Measurements from ENCODE around the gene FAM20A.

FAM20A gene

GRCh38 chr17:68623811-68624210 lies 22.6 kb upstream of the FAM20A start:
- no peaks in the 10 kb centered on the region for H3K27me3 ChIP-seq (ENCODE audit: control insufficient read depth in 1 of 2, insufficient read depth in 2 of 2, low read length in 2 of 2)
- no peaks in the 10 kb centered on the region for H3K9me3 ChIP-seq (ENCODE audit: control insufficient read depth in 2 of 2, low read length in 2 of 2)
- no peak overlapping the region for H3K9ac ChIP-seq (ENCODE audit: low read length in 2 of 2)
- H3K4me1 ChIP-seq (ENCODE audit: control insufficient read depth, insufficient read depth, low read length): no peaks in the 10 kb centered on the region
- H3K4me3 ChIP-seq (ENCODE audit: low read length in 2 of 2): no peak overlapping the region
- no peaks in the 10 kb centered on the region for H3K36me3 ChIP-seq (ENCODE audit: control insufficient read depth in 2 of 2, insufficient read depth in 2 of 2, low read length in 2 of 2)
- H3K27ac ChIP-seq (ENCODE audit: low read length): no peak overlapping the region

GRCh38 chr17:68622423-68622822 lies 21.3 kb upstream of the FAM20A start:
- no peak overlapping the region for H3K4me3 ChIP-seq (ENCODE audit: low read length in 2 of 2)
- no peaks in the 10 kb centered on the region for H3K27me3 ChIP-seq (ENCODE audit: control insufficient read depth in 1 of 2, insufficient read depth in 2 of 2, low read length in 2 of 2)
- no peaks in the 10 kb centered on the region for H3K4me1 ChIP-seq (ENCODE audit: control insufficient read depth, insufficient read depth, low read length)
- no peak overlapping the region for H3K9ac ChIP-seq (ENCODE audit: low read length in 2 of 2)
- no peaks in the 10 kb centered on the region for H3K36me3 ChIP-seq (ENCODE audit: control insufficient read depth in 2 of 2, insufficient read depth in 2 of 2, low read length in 2 of 2)
- no peak overlapping the region for H3K27ac ChIP-seq (ENCODE audit: low read length)
- H3K9me3 ChIP-seq (ENCODE audit: control insufficient read depth in 2 of 2, low read length in 2 of 2): peaks cover 0 to 6% of the 10 kb centered on the region in 2 donors

- Histone ChIP-seq H3K36me3 (ENCODE audit: control insufficient read depth in 2 of 2, insufficient read depth in 2 of 2, low read length in 2 of 2) (no peaks in the 10 kb centered on the region), H3K9me3 (ENCODE audit: control insufficient read depth in 2 of 2, low read length in 2 of 2) (peaks cover 0 to 7% of the 10 kb centered on the region in 2 donors), H3K9ac (ENCODE audit: low read length in 2 of 2) (no peak overlapping the region), H3K27me3 (ENCODE audit: control insufficient read depth in 1 of 2, insufficient read depth in 2 of 2, low read length in 2 of 2) (no peaks in the 10 kb centered on the region), H3K4me1 (ENCODE audit: control insufficient read depth, insufficient read depth, low read length) (no peaks in the 10 kb centered on the region), H3K4me3 (ENCODE audit: low read length in 2 of 2) (no peak overlapping the region), H3K27ac (ENCODE audit: low read length) (no peak overlapping the region)
Measured at GRCh38 chr17:68621065-68621464, 19.9 kb upstream of the FAM20A start.

GRCh38 chr17:68616334-68616733 lies 15.2 kb upstream of the FAM20A start:
- Histone ChIP-seq H3K4me1 (ENCODE audit: control insufficient read depth, insufficient read depth, low read length) (no peaks in the 10 kb centered on the region), H3K27ac (ENCODE audit: low read length) (no peak overlapping the region), H3K9me3 (ENCODE audit: control insufficient read depth in 2 of 2, low read length in 2 of 2) (peaks cover 0 to 7% of the 10 kb centered on the region in 2 donors), H3K36me3 (ENCODE audit: control insufficient read depth in 2 of 2, insufficient read depth in 2 of 2, low read length in 2 of 2) (no peaks in the 10 kb centered on the region), H3K4me3 (ENCODE audit: low read length in 2 of 2) (no peak overlapping the region), H3K27me3 (ENCODE audit: control insufficient read depth in 1 of 2, insufficient read depth in 2 of 2, low read length in 2 of 2) (no peaks in the 10 kb centered on the region), H3K9ac (ENCODE audit: low read length in 2 of 2) (no peak overlapping the region)

GRCh38 chr17:68614718-68615117 lies 13.6 kb upstream of the FAM20A start:
- no peak overlapping the region for H3K4me3 ChIP-seq (ENCODE audit: low read length in 2 of 2)
- no peaks in the 10 kb centered on the region for H3K27me3 ChIP-seq (ENCODE audit: control insufficient read depth in 1 of 2, insufficient read depth in 2 of 2, low read length in 2 of 2)
- no peak overlapping the region for H3K9ac ChIP-seq (ENCODE audit: low read length in 2 of 2)
- no peaks in the 10 kb centered on the region for H3K36me3 ChIP-seq (ENCODE audit: control insufficient read depth in 2 of 2, insufficient read depth in 2 of 2, low read length in 2 of 2)
- peaks cover 9 to 17% of the 10 kb centered on the region in 2 donors for H3K9me3 ChIP-seq (ENCODE audit: control insufficient read depth in 2 of 2, low read length in 2 of 2)
- no peak overlapping the region for H3K27ac ChIP-seq (ENCODE audit: low read length)
- H3K4me1 ChIP-seq (ENCODE audit: control insufficient read depth, insufficient read depth, low read length): no peaks in the 10 kb centered on the region

GRCh38 chr17:68613739-68614298 lies 12.7 kb upstream of the FAM20A start:
- Histone ChIP-seq H3K27me3 (ENCODE audit: control insufficient read depth in 1 of 2, insufficient read depth in 2 of 2, low read length in 2 of 2) (no peaks in the 10 kb centered on the region), H3K36me3 (ENCODE audit: control insufficient read depth in 2 of 2, insufficient read depth in 2 of 2, low read length in 2 of 2) (no peaks in the 10 kb centered on the region), H3K27ac (ENCODE audit: low read length) (no peak overlapping the region), H3K4me3 (ENCODE audit: low read length in 2 of 2) (no peak overlapping the region), H3K9ac (ENCODE audit: low read length in 2 of 2) (no peak overlapping the region), H3K4me1 (ENCODE audit: control insufficient read depth, insufficient read depth, low read length) (no peaks in the 10 kb centered on the region), H3K9me3 (ENCODE audit: control insufficient read depth in 2 of 2, low read length in 2 of 2) (peaks cover 9 to 17% of the 10 kb centered on the region in 2 donors)

GRCh38 chr17:68612923-68613292 lies 11.7 kb upstream of the FAM20A start:
- H3K36me3 ChIP-seq (ENCODE audit: control insufficient read depth in 2 of 2, insufficient read depth in 2 of 2, low read length in 2 of 2): no peaks in the 10 kb centered on the region
- H3K9me3 ChIP-seq (ENCODE audit: control insufficient read depth in 2 of 2, low read length in 2 of 2): peaks cover 9 to 15% of the 10 kb centered on the region in 2 donors
- no peak overlapping the region for H3K4me3 ChIP-seq (ENCODE audit: low read length in 2 of 2)
- no peak overlapping the region for H3K27ac ChIP-seq (ENCODE audit: low read length)
- no peaks in the 10 kb centered on the region for H3K4me1 ChIP-seq (ENCODE audit: control insufficient read depth, insufficient read depth, low read length)
- no peaks in the 10 kb centered on the region for H3K27me3 ChIP-seq (ENCODE audit: control insufficient read depth in 1 of 2, insufficient read depth in 2 of 2, low read length in 2 of 2)
- no peak overlapping the region for H3K9ac ChIP-seq (ENCODE audit: low read length in 2 of 2)

GRCh38 chr17:68612209-68612922 lies 11.2 kb upstream of the FAM20A start:
- Histone ChIP-seq H3K27me3 (ENCODE audit: control insufficient read depth in 1 of 2, insufficient read depth in 2 of 2, low read length in 2 of 2) (no peaks in the 10 kb centered on the region), H3K4me1 (ENCODE audit: control insufficient read depth, insufficient read depth, low read length) (no peaks in the 10 kb centered on the region), H3K36me3 (ENCODE audit: control insufficient read depth in 2 of 2, insufficient read depth in 2 of 2, low read length in 2 of 2) (no peaks in the 10 kb centered on the region), H3K4me3 (ENCODE audit: low read length in 2 of 2) (no peak overlapping the region), H3K9ac (ENCODE audit: low read length in 2 of 2) (no peak overlapping the region), H3K27ac (ENCODE audit: low read length) (no peak overlapping the region), H3K9me3 (ENCODE audit: control insufficient read depth in 2 of 2, low read length in 2 of 2) (peaks cover 9 to 11% of the 10 kb centered on the region in 2 donors)

- Histone ChIP-seq H3K27me3 (ENCODE audit: control insufficient read depth in 1 of 2, insufficient read depth in 2 of 2, low read length in 2 of 2) (no peaks in the 10 kb centered on the region), H3K9ac (ENCODE audit: low read length in 2 of 2) (no peak overlapping the region), H3K4me3 (ENCODE audit: low read length in 2 of 2) (no peak overlapping the region), H3K4me1 (ENCODE audit: control insufficient read depth, insufficient read depth, low read length) (no peaks in the 10 kb centered on the region), H3K9me3 (ENCODE audit: control insufficient read depth in 2 of 2, low read length in 2 of 2) (peaks cover 9 to 10% of the 10 kb centered on the region in 2 donors), H3K27ac (ENCODE audit: low read length) (no peak overlapping the region), H3K36me3 (ENCODE audit: control insufficient read depth in 2 of 2, insufficient read depth in 2 of 2, low read length in 2 of 2) (no peaks in the 10 kb centered on the region)
Measured at GRCh38 chr17:68611353-68612208, 10.4 kb upstream of the FAM20A start.

- no peak overlapping the region for H3K27ac ChIP-seq (ENCODE audit: low read length)
- H3K4me1 ChIP-seq (ENCODE audit: control insufficient read depth, insufficient read depth, low read length): no peaks in the 10 kb centered on the region
- no peaks in the 10 kb centered on the region for H3K36me3 ChIP-seq (ENCODE audit: control insufficient read depth in 2 of 2, insufficient read depth in 2 of 2, low read length in 2 of 2)
- H3K4me3 ChIP-seq (ENCODE audit: low read length in 2 of 2): no peak overlapping the region
- H3K9me3 ChIP-seq (ENCODE audit: control insufficient read depth in 2 of 2, low read length in 2 of 2): peaks cover 9 to 10% of the 10 kb centered on the region in 2 donors
- no peaks in the 10 kb centered on the region for H3K27me3 ChIP-seq (ENCODE audit: control insufficient read depth in 1 of 2, insufficient read depth in 2 of 2, low read length in 2 of 2)
- H3K9ac ChIP-seq (ENCODE audit: low read length in 2 of 2): no peak overlapping the region
Measured at GRCh38 chr17:68610554-68610953, 9.4 kb upstream of the FAM20A start.

Measured in stomach smooth muscle (tissue), 2 donors.